CD8-positive, alpha-beta memory T cell (primary cell): Measurements from ENCODE around the gene THAP9. TPM values are rescaled to one million over a fixed set of nuclear protein-coding genes. Genes with fewer than 3 reads are reported as not detected.
A peak's percentile ranks its signal among the peaks of the same experiment; 100 is the strongest.

ENCODE experiments used
- CTCF ChIA-PET: fragments of 350-600 bp; sonication (Branson Sonifier 250); formaldehyde crosslinking; loops from one replicate; lab custom pipeline; 2021; ENCODE audit warnings: antibody characterized with exemption; lab: Charles Lee
- POLR2A ChIA-PET: fragments of 350-600 bp; sonication (Branson Sonifier 250); formaldehyde crosslinking; loops from one replicate; lab custom pipeline; 2021; ENCODE audit warnings: antibody characterized with exemption; lab: Charles Lee
- DNase-seq, 5 donors: peaks; one replicate each; pipeline versions ENCODE4 v3.0.0 to v3.0.0-alpha.2; 2020 to 2022; ENCODE audit warnings: mixed read lengths in 1 of 5
- H3K27ac ChIP-seq: one replicate; pipeline ENCODE4 v1.7.0; 2013; ENCODE audit warnings: low read depth, mild to moderate bottlenecking, low read length, moderate library complexity
- H3K27me3 ChIP-seq: 2 replicates; pipeline ENCODE4 v1.7.0; 2013; ENCODE audit warnings: low read length, mild to moderate bottlenecking; ENCODE audit not compliant: insufficient read depth, poor library complexity, severe bottlenecking
- H3K36me3 ChIP-seq: 2 replicates; pipeline ENCODE4 v1.7.0; 2013; ENCODE audit warnings: mild to moderate bottlenecking, low read length, moderate library complexity; ENCODE audit not compliant: insufficient read depth
- H3K4me1 ChIP-seq: 2 replicates; pipeline ENCODE4 v1.7.0; 2013; ENCODE audit warnings: mild to moderate bottlenecking, low read length, moderate library complexity; ENCODE audit not compliant: insufficient read depth
- H3K4me3 ChIP-seq: 2 replicates; pipeline ENCODE4 v1.7.0; 2013; ENCODE audit warnings: mild to moderate bottlenecking, low read length
- H3K9me3 ChIP-seq: 2 replicates; pipeline ENCODE4 v1.7.0; 2013; ENCODE audit warnings: mild to moderate bottlenecking, low read length
- H3K27ac Mint-ChIP-seq, 8 donors: one replicate each; pipeline ENCODE4 v1.8.0; 2020 to 2021; ENCODE audit warnings: mixed read lengths in 8 of 8, mild to moderate bottlenecking in 6 of 8, inconsistent platforms in 3 of 8, moderate library complexity in 3 of 8
- H3K27me3 Mint-ChIP-seq, 2 donors: one replicate each; pipeline ENCODE4 v1.8.0; 2020 to 2021; ENCODE audit warnings: mixed read lengths in 2 of 2, mild to moderate bottlenecking in 1 of 2, moderate library complexity in 1 of 2
- H3K36me3 Mint-ChIP-seq, 3 donors: one replicate each; pipeline ENCODE4 v1.8.0; 2020 to 2021; ENCODE audit warnings: mixed read lengths in 3 of 3, inconsistent platforms in 1 of 3, mild to moderate bottlenecking in 1 of 3
- H3K4me1 Mint-ChIP-seq, 3 donors: one replicate each; pipeline ENCODE4 v1.8.0; 2020 to 2021; ENCODE audit warnings: mixed read lengths in 3 of 3, inconsistent platforms in 1 of 3, mild to moderate bottlenecking in 1 of 3
- H3K4me3 Mint-ChIP-seq, 7 donors: one replicate each; pipeline ENCODE4 v1.8.0; 2020 to 2021; ENCODE audit warnings: mixed read lengths in 7 of 7, mild to moderate bottlenecking in 6 of 7, moderate library complexity in 4 of 7, inconsistent platforms in 2 of 7
- H3K9me3 Mint-ChIP-seq, 5 donors: one replicate each; pipeline ENCODE4 v1.8.0; 2020 to 2022; ENCODE audit warnings: mixed read lengths in 5 of 5, mild to moderate bottlenecking in 3 of 5, moderate library complexity in 2 of 5, inconsistent platforms in 1 of 5
- polyA plus RNA-seq: library from polyadenylated mRNA; unstranded; fragments of 300-500 nt; fragmentation: Illumina TruSeq; gene quantifications from one replicate; pipeline ENCODE4 v1.2.3, GENCODE V29; 2021
- total RNA-seq, 2 experiments: library from RNA; stranded (reverse); gene quantifications; one replicate each; pipeline ENCODE4 v1.2.3, GENCODE V29; 2021

Gene THAP9
- total and polyA plus RNA-seq, 3 experiments from 2014 or later = 1.6 to 2.3 (median 2.0) TPM

DNA sequence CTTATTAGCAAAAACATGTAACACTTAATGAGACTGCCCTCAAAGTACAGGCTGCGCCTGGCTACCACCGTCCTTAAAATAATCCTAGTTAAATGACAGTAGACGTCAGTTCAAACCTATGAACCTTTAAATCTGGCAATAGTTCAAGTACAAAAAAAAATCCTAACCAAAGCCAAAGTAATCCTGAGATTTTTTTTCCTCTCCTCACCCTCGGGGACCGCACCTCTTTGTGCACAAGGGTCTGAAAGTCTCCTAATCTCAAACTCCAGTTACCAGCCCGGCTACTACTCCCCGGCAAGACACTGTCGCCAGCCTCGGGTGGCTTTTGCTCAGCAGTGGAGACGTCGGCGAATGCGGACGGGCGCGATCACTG, 10.0 kb upstream of the THAP9 start:
- no peak for DNase-seq
- Histone ChIP-seq H3K27me3 (no peaks in the 10 kb centered on the region), H3K4me3 (peak overlapping the region; percentile 67), H3K4me1 (peaks cover 37% of the 10 kb centered on the region), H3K9me3 (no peaks in the 10 kb centered on the region), H3K27ac (peak overlapping the region; percentile 97), H3K36me3 (peaks cover 3% of the 10 kb centered on the region)
- peaks cover 6 to 39% (median 7%) of the 10 kb centered on the region in 3 donors for H3K36me3 Mint-ChIP-seq
- ChIA-PET CTCF (no interaction called here), POLR2A (interaction anchor here (0.6 to 1.5 kb wide), 3 partner anchors 10 to 394 kb away, joined by 3 to 4 read pairs (median 4); partner anchors contain the start of genes COPS4, COQ2 and THAP9)
- no peaks in the 10 kb centered on the region for H3K27me3 Mint-ChIP-seq
- H3K4me1 Mint-ChIP-seq = peaks cover 41 to 59% (median 57%) of the 10 kb centered on the region in 3 donors
- peak overlapping the region; percentile 98 to 99 (median 98) for H3K27ac Mint-ChIP-seq
- no peaks in the 10 kb centered on the region for H3K9me3 Mint-ChIP-seq
- H3K4me3 Mint-ChIP-seq = peak overlapping the region; percentile 91 to 96 (median 95)

DNA sequence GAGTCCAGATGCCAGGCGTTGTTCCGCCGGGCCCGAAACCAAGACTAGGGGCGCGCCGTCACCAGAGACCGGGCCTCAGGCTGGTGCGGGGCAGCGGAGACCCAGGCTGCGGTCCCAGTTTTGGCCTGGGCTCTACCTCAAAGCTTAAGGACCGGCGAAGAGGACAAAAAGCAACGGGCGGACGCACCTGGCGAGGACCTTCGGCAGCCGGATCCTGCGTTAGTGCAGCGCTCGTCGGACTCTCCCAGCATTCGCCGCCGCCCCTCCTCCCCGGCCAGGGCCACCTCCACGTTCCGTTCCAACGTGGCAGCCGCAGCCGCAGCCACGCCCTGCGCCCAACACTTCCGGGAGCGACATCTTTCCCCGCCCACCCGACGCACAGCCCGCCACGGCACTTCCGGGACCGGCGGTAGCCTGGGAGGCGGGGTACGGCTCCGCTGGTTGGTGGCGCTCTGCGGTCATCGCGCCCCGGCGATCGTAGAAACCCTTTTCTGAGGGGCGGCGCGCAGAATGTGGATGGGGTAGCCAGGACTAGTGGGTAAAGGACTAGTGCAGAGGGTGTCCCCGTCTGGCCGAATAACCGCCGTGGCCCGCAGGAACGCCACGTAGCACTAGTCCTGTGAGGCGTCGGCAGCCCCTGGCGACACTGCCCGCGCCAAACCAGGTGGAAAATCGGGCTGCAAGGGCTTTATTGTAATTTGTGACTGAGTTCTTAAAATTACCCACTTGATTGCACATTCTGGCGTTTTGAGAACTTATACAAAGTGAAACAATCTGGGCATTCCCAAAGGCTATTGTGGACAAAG, 9.4 kb upstream of the THAP9 start, which contains the start of gene SEC31A:
Gene SEC31A, minus strand, starts transcription at position 253 of the 806 bp plus-strand sequence. CDS start 9,217 bp downstream, outside the sequence.
- H3K9me3 ChIP-seq = no peaks in the 10 kb centered on the region
- H3K27ac Mint-ChIP-seq = peak within 1 kb of the TSS; percentile 98 to 99 (median 98)
- no peaks in the 10 kb centered on the region for H3K27me3 ChIP-seq
- peaks cover 34% of the 10 kb centered on the region for H3K4me1 ChIP-seq
- peak within 1 kb of the TSS; percentile 67 for H3K4me3 ChIP-seq
- no peaks in the 10 kb centered on the region for H3K27me3 Mint-ChIP-seq
- peak within 1 kb of the TSS; percentile 97 for H3K27ac ChIP-seq
- H3K36me3 Mint-ChIP-seq = peaks cover 6 to 42% (median 9%) of the 10 kb centered on the region in 3 donors
- DNase-seq = peak; percentile 95 to 98 (median 96)
- H3K4me3 Mint-ChIP-seq = peak within 1 kb of the TSS; percentile 91 to 96 (median 95)
- CTCF ChIA-PET = interaction anchor here (1.3 kb wide), 1 partner anchor 9 kb away, joined by 4 read pairs; the partner anchor contains the start of gene THAP9
- peaks cover 35 to 57% (median 51%) of the 10 kb centered on the region in 3 donors for H3K4me1 Mint-ChIP-seq
- H3K36me3 ChIP-seq = peaks cover 3% of the 10 kb centered on the region
- POLR2A ChIA-PET = interaction anchor here (0.6 to 1.5 kb wide), 3 partner anchors 9 to 394 kb away, joined by 3 to 4 read pairs (median 4); partner anchors contain the start of genes COPS4, COQ2 and THAP9
- no peaks in the 10 kb centered on the region for H3K9me3 Mint-ChIP-seq

DNA sequence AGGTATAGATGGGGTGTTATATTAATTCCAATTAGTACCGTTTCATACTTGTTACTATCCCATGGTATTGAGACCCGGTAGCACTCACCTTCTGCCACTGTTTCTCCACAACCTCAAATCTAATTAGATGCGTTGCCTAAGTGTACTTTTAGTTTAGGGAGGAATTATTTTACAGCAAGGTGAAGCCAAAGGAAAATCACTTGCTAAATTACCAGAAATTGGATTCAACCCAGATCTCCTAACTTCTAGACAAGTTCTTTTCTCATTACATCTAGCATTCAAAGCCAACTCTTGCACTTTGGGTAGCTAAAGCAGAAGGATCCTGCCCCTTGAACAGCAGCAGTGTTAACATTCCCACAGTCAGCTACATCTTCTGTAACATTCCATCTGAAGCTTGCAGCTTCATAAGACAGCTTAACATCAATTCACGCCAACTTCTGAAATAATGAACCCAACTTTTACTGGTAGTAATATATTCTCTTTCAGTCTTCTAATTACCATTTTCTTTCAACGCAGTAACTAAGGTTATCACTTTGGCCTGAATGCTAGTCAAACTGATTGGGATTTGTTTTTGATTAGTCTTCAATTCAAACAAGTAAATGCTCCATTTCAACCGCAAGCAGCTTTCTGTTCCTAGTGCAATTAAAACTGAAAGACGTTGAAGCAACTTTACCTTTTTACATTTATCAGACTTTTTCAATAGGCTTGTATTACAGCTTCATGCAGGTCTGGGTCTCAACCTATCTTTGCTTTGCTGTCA, 8.6 kb upstream of the THAP9 start:
- Histone ChIP-seq H3K27ac (peak overlapping the region; percentile 97), H3K36me3 (peaks cover 7% of the 10 kb centered on the region), H3K27me3 (no peaks in the 10 kb centered on the region), H3K9me3 (no peaks in the 10 kb centered on the region), H3K4me3 (peak overlapping the region; percentile 67), H3K4me1 (peaks cover 27% of the 10 kb centered on the region)
- Mint-ChIP-seq H3K9me3 (no peaks in the 10 kb centered on the region), H3K36me3 (peaks cover 9 to 46% (median 12%) of the 10 kb centered on the region in 3 donors), H3K27me3 (no peaks in the 10 kb centered on the region), H3K4me3 (peak overlapping the region; percentile 91 to 96 (median 95)), H3K27ac (peak overlapping the region; percentile 98 to 99 (median 98)), H3K4me1 (peaks cover 31 to 55% (median 47%) of the 10 kb centered on the region in 3 donors)
- ChIA-PET POLR2A (interaction anchor here (0.7 to 1.5 kb wide), 2 partner anchors 143 to 532 kb away, joined by 3 to 4 read pairs; partner anchors contain the start of gene COPS4), CTCF (interaction anchor here (0.8 to 1.3 kb wide), 2 partner anchors 8 to 143 kb away, joined by 3 to 4 read pairs; partner anchors contain the start of genes COPS4 and THAP9)
- no peak for DNase-seq

DNA sequence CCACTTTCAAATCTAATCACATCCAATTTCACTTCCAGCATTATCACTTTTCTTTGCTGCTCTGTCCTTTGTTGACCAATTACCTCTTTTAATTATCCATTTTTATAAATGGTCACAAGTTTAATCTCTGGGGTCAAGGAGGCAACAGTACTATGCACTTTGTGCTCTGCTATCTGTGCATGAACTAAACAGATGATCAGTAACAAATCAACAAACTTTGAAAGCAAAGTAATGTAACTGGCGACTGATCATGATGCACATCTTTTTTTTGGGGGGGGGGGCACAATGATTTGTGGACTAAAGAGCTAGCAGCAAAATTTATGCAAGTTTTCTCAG, 8.1 kb upstream of the THAP9 start:
- Mint-ChIP-seq H3K9me3 (no peaks in the 10 kb centered on the region), H3K36me3 (peaks cover 12 to 47% (median 14%) of the 10 kb centered on the region in 3 donors), H3K4me1 (peaks cover 32 to 56% (median 46%) of the 10 kb centered on the region in 3 donors), H3K27me3 (no peaks in the 10 kb centered on the region), H3K27ac (peak overlapping the region in 7 of 8 donors; percentile 36 to 99 (median 98)), H3K4me3 (peak overlapping the region; percentile 5 to 96 (median 91))
- no peaks in the 10 kb centered on the region for H3K9me3 ChIP-seq
- H3K4me1 ChIP-seq = peaks cover 25% of the 10 kb centered on the region
- no peak overlapping the region for H3K27ac ChIP-seq
- DNase-seq = no peak
- H3K36me3 ChIP-seq = peaks cover 6% of the 10 kb centered on the region
- no peak overlapping the region for H3K4me3 ChIP-seq
- ChIA-PET CTCF (interaction anchor here (0.8 to 1.3 kb wide), 2 partner anchors 8 to 143 kb away, joined by 3 to 4 read pairs; partner anchors contain the start of genes COPS4 and THAP9), POLR2A (interaction anchor here (0.7 kb wide), 1 partner anchor 531 kb away, joined by 3 read pairs; no protein-coding TSS in a partner anchor)
- H3K27me3 ChIP-seq = no peaks in the 10 kb centered on the region

DNA sequence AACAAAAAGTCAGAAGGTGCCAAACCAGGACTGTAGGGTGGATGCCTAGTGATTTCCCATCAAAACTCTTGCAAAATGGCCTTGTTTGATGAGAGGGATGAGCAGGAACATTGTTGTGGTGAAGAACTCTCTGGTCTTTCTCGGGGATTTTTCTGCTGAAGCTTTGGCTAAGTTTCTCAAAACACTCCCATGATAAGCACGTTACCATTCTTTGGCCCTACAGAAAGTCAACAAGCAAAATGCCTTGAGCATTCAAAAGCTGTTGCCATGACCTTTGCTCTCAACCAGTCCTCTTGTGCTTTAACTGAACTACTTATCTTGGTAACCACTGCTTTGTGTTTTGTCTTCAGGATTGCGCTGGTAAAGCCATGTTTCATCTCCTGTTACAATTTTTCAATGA, 6.6 kb upstream of the THAP9 start:
- Histone ChIP-seq H3K9me3 (no peaks in the 10 kb centered on the region), H3K27ac (no peak overlapping the region), H3K36me3 (peaks cover 6% of the 10 kb centered on the region), H3K4me3 (no peak overlapping the region), H3K27me3 (no peaks in the 10 kb centered on the region), H3K4me1 (peaks cover 35% of the 10 kb centered on the region)
- POLR2A ChIA-PET = no interaction called here
- H3K4me3 Mint-ChIP-seq = peak overlapping the region in 1 of 7 donors; percentile 73
- no peaks in the 10 kb centered on the region for H3K9me3 Mint-ChIP-seq
- CTCF ChIA-PET = no interaction called here
- H3K27ac Mint-ChIP-seq = peak overlapping the region in 2 of 8 donors; percentile 36 to 90
- DNase-seq = no peak
- H3K27me3 Mint-ChIP-seq = no peaks in the 10 kb centered on the region
- H3K36me3 Mint-ChIP-seq = peaks cover 12 to 55% (median 14%) of the 10 kb centered on the region in 3 donors
- peaks cover 30 to 49% (median 41%) of the 10 kb centered on the region in 3 donors for H3K4me1 Mint-ChIP-seq

DNA sequence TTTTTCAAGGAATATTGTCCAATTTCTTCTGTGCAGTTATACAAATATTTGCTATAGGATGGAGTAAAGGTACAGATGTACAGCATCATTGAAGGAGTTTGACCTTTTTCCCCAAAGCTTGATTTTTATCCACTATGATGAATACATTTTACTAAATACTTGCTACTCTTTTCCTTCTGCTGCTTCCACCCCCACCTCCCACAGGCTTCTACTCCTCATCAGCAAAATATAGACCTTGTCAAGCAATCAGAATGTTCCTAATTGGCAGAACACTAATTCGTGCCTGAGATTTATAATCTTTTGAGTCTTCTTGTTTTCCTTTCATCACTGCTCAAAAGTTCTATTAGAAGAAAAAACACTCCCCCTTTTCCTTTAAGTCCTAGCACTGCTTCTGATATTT, 3.8 kb upstream of the THAP9 start:
- Mint-ChIP-seq H3K4me3 (no peak overlapping the region), H3K27me3 (no peaks in the 10 kb centered on the region), H3K9me3 (no peaks in the 10 kb centered on the region), H3K36me3 (peaks cover 12 to 45% (median 14%) of the 10 kb centered on the region in 3 donors), H3K27ac (peak overlapping the region in 5 of 8 donors; percentile 4 to 58 (median 40)), H3K4me1 (peaks cover 12 to 30% (median 24%) of the 10 kb centered on the region in 3 donors)
- DNase-seq = no peak
- H3K9me3 ChIP-seq = no peaks in the 10 kb centered on the region
- no peaks in the 10 kb centered on the region for H3K27me3 ChIP-seq
- H3K27ac ChIP-seq = no peak overlapping the region
- ChIA-PET CTCF (interaction anchor here (1.4 kb wide), 1 partner anchor 44 kb away, joined by 6 read pairs; no protein-coding TSS in a partner anchor), POLR2A (no interaction called here)
- peaks cover 35% of the 10 kb centered on the region for H3K4me1 ChIP-seq
- peaks cover 6% of the 10 kb centered on the region for H3K36me3 ChIP-seq
- no peak overlapping the region for H3K4me3 ChIP-seq
